Measurements from ENCODE around the gene KLF17.

KLF17 gene

DNA sequence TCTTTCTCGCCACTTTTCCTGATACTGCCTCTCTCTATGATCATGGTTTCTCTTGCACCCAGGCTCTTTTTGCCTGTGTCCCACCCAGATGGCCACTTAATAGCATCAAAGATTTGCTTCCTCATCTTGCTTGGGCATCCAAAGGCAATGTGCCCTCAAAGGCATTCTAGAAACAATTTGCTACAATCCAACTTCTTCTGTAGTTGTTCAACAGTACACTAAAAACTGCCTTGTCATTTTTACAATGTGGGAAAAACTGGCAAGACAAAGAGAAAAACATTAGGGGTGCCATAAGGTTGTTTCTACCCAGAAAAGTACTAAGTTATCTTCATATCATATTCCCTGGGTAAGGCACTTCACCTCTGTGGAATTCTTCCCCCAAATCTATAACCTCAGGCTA lies 39.3 kb downstream of the KLF17 start:
- H3K9me3 ChIP-seq (ENCODE audit: control insufficient read depth in 1 of 2, low read length in 2 of 2) = peaks cover 0 to 4% of the 10 kb centered on the region in 2 donors
- no peak overlapping the region for H3K27ac ChIP-seq (ENCODE audit: low read length)
- H3K4me3 ChIP-seq (ENCODE audit: low read depth in 1 of 2, low read length in 2 of 2) = no peak overlapping the region
- no peaks in the 10 kb centered on the region for H3K27me3 ChIP-seq (ENCODE audit: low read depth, low read length)
- no peaks in the 10 kb centered on the region for H3K36me3 ChIP-seq (ENCODE audit: control insufficient read depth in 1 of 2, insufficient read depth in 2 of 2, low read length in 2 of 2)
- H3K4me1 ChIP-seq (ENCODE audit: control insufficient read depth in 1 of 2, insufficient read depth in 2 of 2, low read length in 2 of 2) = no peaks in the 10 kb centered on the region

DNA sequence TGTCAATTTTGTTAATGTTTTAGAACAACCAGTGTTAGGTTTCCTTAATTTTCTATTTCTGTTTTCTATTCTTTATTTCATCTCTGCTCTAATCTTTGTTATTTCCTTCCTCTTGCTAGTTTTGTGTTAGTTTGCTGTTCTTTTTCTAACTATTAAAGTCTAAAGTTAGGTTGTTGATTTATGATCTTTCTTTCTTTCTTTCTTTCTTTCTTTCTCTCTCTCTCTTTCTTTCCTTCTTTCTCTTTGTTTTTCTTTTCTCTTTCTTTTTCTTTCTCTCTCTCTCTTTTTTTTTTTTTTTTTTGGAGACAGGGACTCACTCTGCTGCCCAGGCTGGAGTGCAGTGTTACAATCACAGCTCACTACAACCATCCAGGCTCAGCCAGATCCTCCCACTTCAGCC lies 40.2 kb downstream of the KLF17 start:
- no peaks in the 10 kb centered on the region for H3K4me1 ChIP-seq (ENCODE audit: control insufficient read depth in 1 of 2, insufficient read depth in 2 of 2, low read length in 2 of 2)
- H3K9me3 ChIP-seq (ENCODE audit: control insufficient read depth in 1 of 2, low read length in 2 of 2) = peaks cover 0 to 4% of the 10 kb centered on the region in 2 donors
- no peaks in the 10 kb centered on the region for H3K36me3 ChIP-seq (ENCODE audit: control insufficient read depth in 1 of 2, insufficient read depth in 2 of 2, low read length in 2 of 2)
- H3K27me3 ChIP-seq (ENCODE audit: low read depth, low read length) = no peaks in the 10 kb centered on the region
- no peak overlapping the region for H3K27ac ChIP-seq (ENCODE audit: low read length)
- no peak overlapping the region for H3K4me3 ChIP-seq (ENCODE audit: low read depth in 1 of 2, low read length in 2 of 2)

DNA sequence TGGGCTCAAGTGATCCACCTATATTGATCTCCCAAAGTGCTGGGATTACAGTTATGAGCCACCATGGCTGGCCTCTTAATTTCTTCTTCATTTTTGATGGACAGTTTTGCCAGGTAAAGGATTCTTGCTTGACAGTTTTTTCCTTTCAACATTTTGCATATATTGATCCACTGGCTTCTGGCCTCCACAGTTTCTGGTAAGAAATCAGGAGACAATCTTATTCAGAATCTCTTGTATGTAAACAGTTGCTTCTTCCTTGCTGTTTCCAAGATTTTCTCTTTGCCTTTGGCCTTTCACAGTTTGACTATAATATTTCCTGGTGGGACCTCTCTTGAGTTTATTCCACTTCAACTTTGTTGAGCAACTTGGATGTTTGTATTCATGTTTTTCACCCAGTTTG lies 42.9 kb downstream of the KLF17 start:
- H3K9me3 ChIP-seq (ENCODE audit: control insufficient read depth in 1 of 2, low read length in 2 of 2) = peaks cover 0 to 4% of the 10 kb centered on the region in 2 donors
- H3K4me1 ChIP-seq (ENCODE audit: control insufficient read depth in 1 of 2, insufficient read depth in 2 of 2, low read length in 2 of 2) = no peaks in the 10 kb centered on the region
- H3K27ac ChIP-seq (ENCODE audit: low read length) = no peak overlapping the region
- H3K27me3 ChIP-seq (ENCODE audit: low read depth, low read length) = no peaks in the 10 kb centered on the region
- H3K36me3 ChIP-seq (ENCODE audit: control insufficient read depth in 1 of 2, insufficient read depth in 2 of 2, low read length in 2 of 2) = no peaks in the 10 kb centered on the region
- H3K4me3 ChIP-seq (ENCODE audit: low read depth in 1 of 2, low read length in 2 of 2) = no peak overlapping the region

DNA sequence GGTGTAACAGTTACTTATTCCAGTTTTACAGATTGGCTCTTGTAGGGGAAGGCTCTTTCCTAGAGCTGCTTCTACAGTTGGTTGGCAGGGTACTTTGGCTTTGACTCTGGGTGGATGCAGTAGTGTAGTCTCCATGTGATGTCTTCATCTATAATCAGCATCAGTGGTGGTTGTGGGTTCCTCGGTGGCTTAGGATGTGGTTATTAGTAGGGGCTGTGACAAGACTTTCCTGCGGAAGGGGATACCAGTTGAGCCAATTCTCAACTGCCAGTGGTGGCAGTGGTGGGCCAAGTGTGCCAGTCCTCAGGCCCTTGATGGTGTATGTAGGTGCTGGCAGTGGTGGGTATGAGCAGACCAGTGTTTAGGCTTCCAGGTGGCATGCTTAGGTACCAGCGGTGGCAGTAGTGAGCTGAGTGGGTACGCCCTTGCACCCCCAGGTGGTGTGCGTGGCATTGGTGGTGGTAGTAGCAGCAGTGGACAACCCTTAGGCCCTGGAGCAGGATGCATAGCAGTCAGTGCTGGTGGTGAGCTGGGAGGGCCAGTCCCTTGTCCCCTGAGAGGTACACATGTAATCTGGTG lies 50.0 kb downstream of the KLF17 start:
- Histone ChIP-seq H3K4me1 (ENCODE audit: control insufficient read depth in 1 of 2, insufficient read depth in 2 of 2, low read length in 2 of 2) (no peaks in the 10 kb centered on the region), H3K4me3 (ENCODE audit: low read depth in 1 of 2, low read length in 2 of 2) (no peak overlapping the region), H3K27ac (ENCODE audit: low read length) (no peak overlapping the region), H3K36me3 (ENCODE audit: control insufficient read depth in 1 of 2, insufficient read depth in 2 of 2, low read length in 2 of 2) (no peaks in the 10 kb centered on the region), H3K9me3 (ENCODE audit: control insufficient read depth in 1 of 2, low read length in 2 of 2) (peaks cover 0 to 4% of the 10 kb centered on the region in 2 donors), H3K27me3 (ENCODE audit: low read depth, low read length) (no peaks in the 10 kb centered on the region)

DNA sequence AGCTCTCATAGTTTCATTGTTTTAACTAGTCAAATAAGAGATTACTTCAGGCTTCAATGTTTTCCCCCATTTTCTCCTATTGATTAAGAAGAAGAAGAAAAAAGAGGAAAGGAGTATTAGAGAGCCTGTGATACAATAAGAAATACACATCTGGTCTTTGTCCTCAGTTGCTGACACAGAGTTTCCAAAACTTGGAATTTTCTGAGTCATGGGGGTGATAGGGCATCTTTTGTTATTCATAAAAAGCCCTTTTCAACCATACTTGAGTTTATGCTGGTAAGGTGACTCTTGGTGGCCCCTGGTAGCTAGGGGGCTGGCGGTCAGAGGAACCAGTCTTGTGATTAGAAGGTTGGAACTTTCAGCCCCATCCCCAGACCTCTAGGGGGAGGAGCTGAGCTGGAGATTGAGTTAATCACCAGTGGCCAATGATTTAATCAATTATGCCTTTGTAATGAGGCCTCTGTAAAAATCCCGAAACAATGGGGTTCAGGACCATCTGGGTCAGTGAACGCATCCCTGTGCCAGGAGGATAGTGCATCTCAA lies 51.7 kb downstream of the KLF17 start:
- H3K9me3 ChIP-seq (ENCODE audit: control insufficient read depth in 1 of 2, low read length in 2 of 2) = peaks cover 0 to 4% of the 10 kb centered on the region in 2 donors
- no peaks in the 10 kb centered on the region for H3K27me3 ChIP-seq (ENCODE audit: low read depth, low read length)
- H3K36me3 ChIP-seq (ENCODE audit: control insufficient read depth in 1 of 2, insufficient read depth in 2 of 2, low read length in 2 of 2) = no peaks in the 10 kb centered on the region
- H3K4me3 ChIP-seq (ENCODE audit: low read depth in 1 of 2, low read length in 2 of 2) = no peak overlapping the region
- no peaks in the 10 kb centered on the region for H3K4me1 ChIP-seq (ENCODE audit: control insufficient read depth in 1 of 2, insufficient read depth in 2 of 2, low read length in 2 of 2)
- no peak overlapping the region for H3K27ac ChIP-seq (ENCODE audit: low read length)

- H3K9me3 ChIP-seq (ENCODE audit: control insufficient read depth in 1 of 2, low read length in 2 of 2) = no peaks in the 10 kb centered on the region
- H3K27me3 ChIP-seq (ENCODE audit: low read depth, low read length) = no peaks in the 10 kb centered on the region
- H3K36me3 ChIP-seq (ENCODE audit: control insufficient read depth in 1 of 2, insufficient read depth in 2 of 2, low read length in 2 of 2) = no peaks in the 10 kb centered on the region
Observed at GRCh38 chr1:44174630-44175029, 56.0 kb downstream of the KLF17 start.

More at GRCh38 chr1:44174630-44175029, 56.0 kb downstream of the KLF17 start:
- Histone ChIP-seq H3K4me3 (ENCODE audit: low read depth in 1 of 2, low read length in 2 of 2) (no peak overlapping the region), H3K27ac (ENCODE audit: low read length) (no peak overlapping the region), H3K4me1 (ENCODE audit: control insufficient read depth in 1 of 2, insufficient read depth in 2 of 2, low read length in 2 of 2) (no peaks in the 10 kb centered on the region)

Data from muscle layer of duodenum (tissue), 2 donors.